G401.6 (cell line): ENCODE data around the gene APCDD1.
"Not testable (repeated sequence)": the region's sequence is repeated elsewhere in the genome, so short reads cannot be mapped to it uniquely, and the experiment has no call there.

Experiments
- FAIRE-seq: peaks from 2 replicates; lab custom pipeline; 2012; peaks lifted over from hg19 to GRCh38; lab: Jason Lieb, UNC

APCDD1 gene

GRCh38 chr18:10463741-10464140, 9.3 kb downstream of the APCDD1 start:
- FAIRE-seq: no peak

DNA sequence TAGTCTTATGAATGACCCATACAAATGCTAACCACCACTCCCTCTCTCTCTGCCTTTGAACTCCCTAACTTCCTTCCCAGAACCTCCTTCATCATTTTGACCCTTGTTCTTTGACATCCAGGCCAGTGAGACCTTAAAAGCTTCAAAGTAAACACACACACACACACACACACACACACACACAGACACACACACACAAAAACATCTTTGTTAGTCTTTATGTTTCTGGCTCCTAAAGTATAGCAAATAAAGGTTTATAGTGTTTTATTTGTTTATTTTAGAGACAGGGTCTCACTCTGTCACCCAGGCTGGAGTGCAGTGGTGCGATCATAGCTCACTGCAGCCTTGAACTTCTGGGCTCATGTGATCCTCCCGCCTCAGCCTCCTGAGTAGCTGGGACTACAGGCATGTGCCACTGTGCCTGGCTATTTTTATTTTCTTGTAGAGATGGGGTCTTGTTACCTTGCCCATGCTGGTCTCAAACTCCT, 9.8 kb downstream of the APCDD1 start:
- FAIRE-seq: not testable (repeated sequence)

- no peak for FAIRE-seq
Observed at GRCh38 chr18:10465174-10465939, 10.9 kb downstream of the APCDD1 start.

DNA sequence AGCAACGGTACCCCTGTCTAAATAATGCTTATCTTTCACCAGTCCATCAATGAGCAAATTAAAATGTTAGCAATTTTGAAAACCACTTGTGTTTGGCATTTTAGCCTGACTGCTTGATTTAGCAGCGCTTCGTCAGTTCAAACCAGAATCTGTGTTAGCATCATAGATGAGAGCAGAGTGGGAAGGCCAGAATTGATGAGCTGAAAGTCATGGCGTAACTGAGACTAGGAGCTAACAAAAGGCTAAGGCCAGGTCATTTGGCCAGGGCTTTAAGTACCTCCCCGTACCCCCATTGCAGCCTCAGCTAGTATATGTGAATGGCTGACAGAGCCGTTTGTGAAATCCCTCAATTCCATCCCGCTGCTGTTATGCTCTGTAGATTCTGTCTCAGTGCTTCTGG, 16.0 kb downstream of the APCDD1 start:
- no peak for FAIRE-seq

DNA sequence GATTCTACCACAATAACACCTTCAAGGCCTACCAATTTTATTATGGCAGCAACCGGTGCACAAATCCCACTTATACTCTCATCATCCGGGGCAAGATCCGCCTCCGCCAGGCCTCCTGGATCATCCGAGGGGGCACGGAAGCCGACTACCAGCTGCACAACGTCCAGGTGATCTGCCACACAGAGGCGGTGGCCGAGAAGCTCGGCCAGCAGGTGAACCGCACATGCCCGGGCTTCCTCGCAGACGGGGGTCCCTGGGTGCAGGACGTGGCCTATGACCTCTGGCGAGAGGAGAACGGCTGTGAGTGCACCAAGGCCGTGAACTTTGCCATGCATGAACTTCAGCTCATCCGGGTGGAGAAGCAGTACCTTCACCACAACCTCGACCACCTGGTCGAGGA, 17.1 kb downstream of the APCDD1 start:
- no peak for FAIRE-seq

DNA sequence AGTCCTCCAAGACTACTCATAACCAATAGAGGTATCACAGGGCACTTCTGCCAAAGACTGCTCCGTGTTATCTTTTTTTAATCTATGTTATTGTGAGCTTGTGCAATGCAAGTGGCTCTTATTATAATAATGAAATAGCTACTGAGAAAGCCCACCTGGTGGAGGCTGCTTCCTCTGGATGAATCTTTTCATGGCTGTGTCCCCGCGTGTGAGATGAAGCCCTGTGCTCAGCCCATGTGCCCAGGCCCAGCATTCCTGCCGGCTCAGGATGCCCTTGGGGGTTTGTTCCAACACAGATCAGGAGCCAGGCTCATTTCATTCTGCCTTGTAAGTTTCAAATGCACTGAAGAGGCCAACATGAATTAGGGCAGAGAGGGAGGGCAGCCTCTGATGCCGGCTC, 18.7 kb downstream of the APCDD1 start:
- FAIRE-seq: no peak

DNA sequence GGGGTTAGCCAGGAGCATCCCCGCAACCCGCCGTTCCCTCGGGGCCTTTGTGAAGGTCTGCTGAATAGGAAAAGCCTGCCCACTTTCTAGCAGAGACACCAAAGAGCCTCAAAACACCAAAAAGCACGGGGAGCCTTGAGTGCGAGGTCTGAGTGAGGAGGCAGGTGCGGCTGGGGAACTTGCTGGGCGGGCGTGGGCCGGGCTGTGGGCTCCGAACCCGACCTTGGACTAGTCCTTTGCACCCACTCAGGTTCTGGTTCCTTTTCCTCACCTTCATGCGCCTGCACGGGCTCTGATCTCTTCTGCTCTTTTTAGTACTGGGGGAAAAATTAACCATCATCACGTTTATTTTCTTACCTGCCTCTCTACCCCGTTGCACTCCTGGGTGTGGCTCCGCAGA, 19.9 kb downstream of the APCDD1 start:
- FAIRE-seq: no peak

DNA sequence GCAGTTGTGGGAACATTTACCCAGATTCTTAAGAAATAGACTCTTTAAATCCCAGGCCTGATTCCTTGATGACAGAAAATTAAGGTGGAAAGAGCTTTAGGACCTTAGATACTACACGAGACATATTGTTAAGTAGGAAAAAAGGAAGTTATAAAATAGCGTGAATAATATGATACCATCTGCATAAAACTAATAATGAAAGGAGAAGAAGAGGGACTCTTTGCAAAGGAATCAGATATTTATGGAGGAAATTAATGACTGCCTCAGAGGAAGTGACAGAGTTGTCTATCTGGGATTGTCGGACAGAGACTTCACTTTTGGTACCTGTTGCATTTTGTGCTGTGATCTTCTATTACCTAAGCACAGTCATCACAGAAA, 20.8 kb downstream of the APCDD1 start:
- no peak for FAIRE-seq

DNA sequence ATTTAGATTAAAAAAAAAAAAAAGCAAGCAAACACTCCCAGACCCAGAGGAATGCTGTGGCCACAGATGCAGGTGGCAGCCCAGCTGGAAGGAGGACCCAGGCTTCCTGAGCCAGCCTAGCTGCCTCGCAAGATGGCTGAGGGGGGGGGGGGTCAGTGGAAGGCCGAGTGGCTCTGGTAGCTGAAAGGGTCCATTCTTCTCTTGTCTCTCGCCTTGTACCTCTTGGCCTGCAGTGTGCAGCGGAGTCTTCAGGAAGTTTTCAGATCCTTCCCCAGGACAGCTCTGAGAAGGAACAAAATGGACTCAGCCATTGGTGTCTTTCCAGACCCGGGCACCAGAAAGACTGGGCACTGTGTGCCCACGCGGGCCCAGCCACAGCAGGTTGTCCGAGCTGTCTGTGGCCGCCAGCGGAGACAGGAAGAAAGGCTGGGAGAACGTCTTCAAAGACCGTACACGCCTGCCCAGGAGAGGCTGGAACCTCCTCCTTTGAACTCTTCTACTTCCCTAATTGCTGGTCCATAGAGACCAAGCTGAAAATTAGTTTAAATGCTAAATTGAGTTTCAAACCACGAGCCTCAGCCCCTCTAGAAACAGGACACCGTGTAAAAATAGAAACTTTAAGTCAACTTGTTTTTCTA, 21.3 kb downstream of the APCDD1 start:
- FAIRE-seq: no peak

GRCh38 chr18:10476338-10476791, 21.9 kb downstream of the APCDD1 start:
- no peak for FAIRE-seq

DNA sequence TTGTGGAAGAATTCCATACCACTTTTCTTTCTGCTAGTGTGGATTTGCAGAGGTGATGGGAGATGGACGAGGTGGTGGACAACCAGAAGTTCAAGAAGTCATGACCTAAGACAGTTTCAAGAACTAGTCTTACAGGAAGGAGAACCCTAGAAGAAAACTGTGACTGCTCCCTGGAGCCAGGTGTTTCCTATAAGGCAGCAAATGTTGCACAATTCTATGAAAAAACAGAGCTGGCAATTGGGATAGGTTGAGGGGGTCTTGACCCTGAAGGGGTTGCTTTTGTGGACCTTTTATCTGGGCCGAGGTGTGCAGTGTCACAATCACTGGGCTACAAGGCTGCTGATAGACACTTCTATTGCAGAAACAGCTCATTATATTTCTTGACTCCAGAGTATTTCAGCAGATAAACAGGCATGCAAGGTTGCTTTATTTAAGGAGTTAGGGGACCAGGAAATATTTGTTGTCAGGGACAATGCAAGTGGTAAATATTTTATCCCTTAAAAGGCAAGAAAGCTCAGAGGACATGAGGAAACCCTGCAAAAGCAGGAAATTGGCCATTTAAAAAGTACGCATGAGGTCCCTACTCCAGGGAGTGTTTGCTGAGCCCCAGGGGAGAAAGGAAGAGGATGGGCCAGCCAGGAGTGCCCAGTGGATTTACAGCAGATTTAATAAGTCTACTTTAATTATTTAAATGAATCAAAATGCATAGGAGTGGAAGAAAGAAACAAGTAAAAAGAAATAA, 22.9 kb downstream of the APCDD1 start:
- no peak for FAIRE-seq

DNA sequence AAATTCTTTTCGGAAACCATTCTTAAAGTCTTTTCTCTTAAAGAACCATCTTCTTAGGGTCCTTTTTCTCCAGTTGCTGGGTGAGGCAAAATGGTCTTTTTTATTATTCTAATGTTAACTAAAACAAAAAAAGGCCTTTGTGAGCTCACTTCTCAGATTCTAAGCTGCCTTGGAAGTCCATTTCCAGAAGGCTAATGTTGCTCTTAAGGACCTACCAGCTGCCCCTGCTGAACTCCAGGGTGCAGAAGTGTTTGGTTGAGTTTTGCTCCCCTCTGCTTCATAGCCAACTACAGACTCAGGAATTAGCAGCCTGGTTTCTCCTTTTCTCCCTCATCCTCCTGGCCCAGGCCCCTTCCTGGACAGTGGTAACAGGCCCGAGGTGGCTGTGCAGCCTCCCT, 23.4 kb downstream of the APCDD1 start:
- FAIRE-seq: no peak

DNA sequence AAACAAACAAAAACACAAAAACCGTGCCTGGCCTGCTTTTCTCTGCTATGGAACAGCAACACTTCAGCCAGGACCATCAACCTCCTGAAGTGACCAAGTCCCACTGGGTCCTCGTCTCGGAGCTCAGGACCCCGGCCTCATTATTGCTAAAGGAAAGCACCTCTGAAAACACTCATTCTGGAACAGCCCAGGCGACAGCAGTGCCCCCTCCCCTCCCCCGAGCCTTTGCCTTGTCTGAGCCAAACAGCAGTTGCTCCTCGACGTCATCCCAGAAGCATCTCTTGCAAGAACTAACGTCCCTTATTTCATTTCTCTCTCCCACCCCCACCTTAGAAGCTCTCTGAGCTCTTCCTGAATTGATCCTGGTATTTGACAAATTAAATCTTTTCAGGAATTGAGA, 27.4 kb downstream of the APCDD1 start:
- no peak for FAIRE-seq

GRCh38 chr18:10482363-10482984, 28.0 kb downstream of the APCDD1 start:
- FAIRE-seq: no peak

GRCh38 chr18:10482985-10483949, 28.8 kb downstream of the APCDD1 start:
- no peak for FAIRE-seq

GRCh38 chr18:10485475-10485874, 31.0 kb downstream of the APCDD1 start:
- no peak for FAIRE-seq

- FAIRE-seq: no peak
Observed at GRCh38 chr18:10486362-10486761, 31.9 kb downstream of the APCDD1 start.

DNA sequence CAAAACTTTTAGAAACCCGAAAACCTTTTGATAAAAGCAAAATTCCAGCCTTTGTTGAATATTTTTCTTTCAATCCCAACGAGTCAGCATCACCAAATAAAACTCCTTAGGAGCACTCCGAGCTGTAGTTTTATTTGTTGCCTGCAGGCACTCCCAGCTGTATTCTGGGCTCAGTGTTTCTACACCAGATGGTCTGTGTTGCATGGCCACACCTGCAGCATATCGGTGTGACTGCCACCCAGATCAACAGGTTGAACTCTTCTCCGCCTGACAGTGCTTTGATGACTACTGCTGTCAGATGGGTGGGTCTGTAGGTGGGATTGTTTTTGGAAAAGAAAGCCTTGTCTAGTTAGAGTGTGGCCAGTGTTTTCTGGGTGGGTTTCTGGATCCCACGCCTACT, 32.7 kb downstream of the APCDD1 start:
- FAIRE-seq: no peak

GRCh38 chr18:10488017-10488416, 33.6 kb downstream of the APCDD1 start:
- no peak for FAIRE-seq

DNA sequence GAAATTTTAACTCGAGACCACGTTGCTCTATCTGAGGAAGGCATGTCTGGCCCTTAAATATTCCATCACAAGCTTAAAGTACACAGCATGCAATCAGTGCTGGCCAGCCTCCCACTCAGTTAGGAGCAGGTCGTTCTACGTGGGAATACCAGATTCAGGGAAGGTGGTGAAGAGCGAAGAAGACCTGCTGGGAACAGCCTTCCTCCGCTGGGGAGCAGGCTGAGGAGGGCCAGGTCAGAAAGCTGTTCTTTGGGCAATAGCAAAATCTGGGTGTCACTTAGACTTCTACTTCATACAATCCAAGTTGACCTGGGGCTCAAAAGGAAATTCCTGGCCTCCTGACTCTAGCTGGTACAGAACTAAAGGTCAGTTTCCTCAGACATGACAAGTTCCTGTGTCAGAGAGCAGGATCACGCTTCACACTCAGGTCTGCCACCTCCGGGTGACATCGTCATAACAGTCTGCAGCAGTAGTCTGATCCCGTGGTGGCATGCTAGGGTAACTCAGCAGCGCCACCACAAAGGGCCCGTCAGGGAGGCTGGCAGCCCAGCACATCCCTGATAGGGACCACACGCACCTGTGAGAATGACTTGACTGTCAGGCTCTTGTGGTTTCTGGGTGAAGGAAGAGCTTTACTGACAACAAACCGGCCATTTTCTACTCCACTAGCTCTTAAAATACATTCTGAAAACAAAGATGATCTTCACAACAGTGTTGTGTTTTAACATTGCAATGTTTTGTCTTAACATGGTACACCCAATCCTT, 36.1 kb downstream of the APCDD1 start:
- no peak for FAIRE-seq

- no peak for FAIRE-seq
Observed at GRCh38 chr18:10495936-10496335, 41.5 kb downstream of the APCDD1 start.
